Lung (tissue), 12 donors: Measurements from ENCODE around the gene GRID1. TPM values are rescaled to one million over a fixed set of nuclear protein-coding genes. Genes with fewer than 3 reads are reported as not detected.

Experiments used
- ATAC-seq: fragments of 200-7000 bp; cut with Tn5 transposase; one replicate; pipeline ENCODE4 v1.9.1; 2020; ENCODE audit warnings: moderate number of reproducible peaks; ENCODE audit not compliant: insufficient read depth, low FRiP score
- DNase-seq, 3 donors: peaks; one replicate each; pipeline ENCODE4 v3.0.0-alpha.2; 2013 to 2017
- H3K27ac ChIP-seq, 2 donors: one replicate each; pipeline ENCODE4 v1.5.1; 2013; ENCODE audit warnings: mild to moderate bottlenecking in 2 of 2, moderate library complexity in 2 of 2, control low read depth in 1 of 2, inconsistent platforms in 1 of 2, low read depth in 1 of 2, low read length in 1 of 2
- H3K27me3 ChIP-seq, 3 donors: one replicate each; pipeline ENCODE4 v1.5.1; 2013; ENCODE audit warnings: low read length in 2 of 3; ENCODE audit not compliant: control insufficient read depth in 3 of 3, insufficient read depth in 3 of 3
- H3K36me3 ChIP-seq, 4 donors: one replicate each; pipeline ENCODE4 v1.5.1; 2013; ENCODE audit warnings: low read length in 4 of 4, mild to moderate bottlenecking in 1 of 4, moderate library complexity in 1 of 4; ENCODE audit not compliant: control insufficient read depth in 4 of 4, insufficient read depth in 4 of 4
- H3K4me1 ChIP-seq, 5 donors: one replicate each; pipeline ENCODE4 v1.5.1; 2013; ENCODE audit warnings: low read length in 5 of 5, mild to moderate bottlenecking in 2 of 5, moderate library complexity in 1 of 5; ENCODE audit not compliant: control insufficient read depth in 5 of 5, insufficient read depth in 5 of 5
- H3K4me3 ChIP-seq: one replicate; pipeline ENCODE4 v1.5.1; 2013; ENCODE audit warnings: mild to moderate bottlenecking, control low read depth, moderate library complexity
- H3K9ac ChIP-seq, 2 donors: one replicate each; pipeline ENCODE4 v1.5.1; 2013; ENCODE audit warnings: low read length in 2 of 2, control low read depth in 1 of 2; ENCODE audit not compliant: insufficient read depth in 1 of 2
- H3K9me3 ChIP-seq, 4 donors: one replicate each; pipeline ENCODE4 v1.5.1; 2013; ENCODE audit warnings: low read length in 3 of 4, mild to moderate bottlenecking in 1 of 4, moderate library complexity in 1 of 4; ENCODE audit not compliant: control insufficient read depth in 4 of 4, insufficient read depth in 3 of 4
- WGBS, 2 donors: extraction: QIAGEN DNeasy Blood & Tissue Kit; methylation state at CpG; one replicate each; pipeline ENCODE4 v1.1.7; 2013; 5-methylcytosine and 5-hydroxymethylcytosine counted together
- polyA plus RNA-seq, 2 donors: library from polyadenylated mRNA; stranded (reverse); fragments of 200-250 nt; gene quantifications; one replicate each; pipeline ENCODE4 v1.2.1, GENCODE V29; 2013
- total RNA-seq, 2 donors: library from RNA; depleted of rRNA in 1 of 2; stranded (reverse); fragments of >200 nt in 1 of 2; gene quantifications; one replicate each; pipeline ENCODE4 v1.2.1, GENCODE V29; 2014 to 2021
- TF ChIP-seq, protein P1 (sequence below): IDR thresholded peaks from 2 replicates; pipeline ENCODE4 v1.5.1; 2012; ENCODE audit warnings: mild to moderate bottlenecking; ENCODE audit errors: control extremely low read depth, extremely low read depth
- donor health status: control.
- donor health status: control.
- donor health status: Bipolar disorder and iron deficiency.
- donor health status: healthy.
- donor health status: DM: yes; HTN: yes; CAD: no.

GRID1 gene
- total and polyA plus RNA-seq, 4 donors = 1.1 to 3.6 (median 2.2) TPM

DNA sequence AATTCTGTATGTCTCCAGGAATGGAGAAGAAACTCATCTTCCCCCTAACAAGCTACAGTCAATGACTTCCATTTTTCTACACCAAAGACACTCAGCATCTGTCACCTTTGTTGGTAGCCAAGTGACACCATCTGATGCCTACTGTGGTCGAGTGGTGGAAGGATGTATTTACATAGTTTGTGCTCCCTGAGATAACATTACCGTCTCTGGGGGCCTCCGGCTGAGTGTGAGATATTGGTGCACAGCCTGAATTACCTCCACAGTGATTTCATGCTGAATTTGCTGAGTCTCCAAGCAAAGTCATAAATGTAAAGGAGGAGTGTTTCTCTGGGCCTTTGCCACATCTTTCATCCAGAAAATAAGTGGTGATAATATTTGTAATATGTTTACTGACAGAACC lies 114.0 kb downstream of the GRID1 start:
- Histone ChIP-seq H3K4me1 (no peaks in the 10 kb centered on the region), H3K27me3 (peaks cover 0 to 3% (median 0%) of the 10 kb centered on the region in 3 donors), H3K9me3 (peaks cover 0 to 5% (median 0%) of the 10 kb centered on the region in 4 donors), H3K4me3 (no peak overlapping the region), H3K9ac (no peak overlapping the region), H3K27ac (no peak overlapping the region), H3K36me3 (no peaks in the 10 kb centered on the region)
- TF ChIP-seq, protein P1, sequence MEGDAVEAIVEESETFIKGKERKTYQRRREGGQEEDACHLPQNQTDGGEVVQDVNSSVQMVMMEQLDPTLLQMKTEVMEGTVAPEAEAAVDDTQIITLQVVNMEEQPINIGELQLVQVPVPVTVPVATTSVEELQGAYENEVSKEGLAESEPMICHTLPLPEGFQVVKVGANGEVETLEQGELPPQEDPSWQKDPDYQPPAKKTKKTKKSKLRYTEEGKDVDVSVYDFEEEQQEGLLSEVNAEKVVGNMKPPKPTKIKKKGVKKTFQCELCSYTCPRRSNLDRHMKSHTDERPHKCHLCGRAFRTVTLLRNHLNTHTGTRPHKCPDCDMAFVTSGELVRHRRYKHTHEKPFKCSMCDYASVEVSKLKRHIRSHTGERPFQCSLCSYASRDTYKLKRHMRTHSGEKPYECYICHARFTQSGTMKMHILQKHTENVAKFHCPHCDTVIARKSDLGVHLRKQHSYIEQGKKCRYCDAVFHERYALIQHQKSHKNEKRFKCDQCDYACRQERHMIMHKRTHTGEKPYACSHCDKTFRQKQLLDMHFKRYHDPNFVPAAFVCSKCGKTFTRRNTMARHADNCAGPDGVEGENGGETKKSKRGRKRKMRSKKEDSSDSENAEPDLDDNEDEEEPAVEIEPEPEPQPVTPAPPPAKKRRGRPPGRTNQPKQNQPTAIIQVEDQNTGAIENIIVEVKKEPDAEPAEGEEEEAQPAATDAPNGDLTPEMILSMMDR = no peak
- DNase-seq = no peak
- no peak for ATAC-seq
- 47 to 55% methylated on average over 3 of the region's 3 CpGs for WGBS, 2 donors

DNA sequence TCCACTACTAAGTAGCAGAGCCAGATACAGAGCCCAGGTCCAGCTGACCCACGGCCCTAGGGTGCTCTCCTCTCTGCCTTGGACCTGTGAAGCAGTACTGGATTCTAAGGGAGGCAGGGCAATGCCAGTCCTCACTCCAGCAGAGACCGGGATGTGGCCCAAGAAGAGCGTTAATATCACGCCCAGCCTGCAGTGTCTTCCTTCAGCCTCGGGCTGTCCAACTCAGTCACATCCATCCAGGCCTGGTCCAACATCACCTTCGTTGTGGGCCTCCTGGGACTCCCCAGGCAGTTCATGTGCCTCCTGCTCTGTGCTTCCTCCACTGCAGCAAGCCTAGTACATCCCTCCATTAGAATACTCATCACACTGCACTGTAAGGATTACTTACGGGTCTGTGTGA lies 114.5 kb downstream of the GRID1 start:
- Histone ChIP-seq H3K27me3 (no peaks in the 10 kb centered on the region), H3K36me3 (no peaks in the 10 kb centered on the region), H3K27ac (no peak overlapping the region), H3K9ac (no peak overlapping the region), H3K4me3 (no peak overlapping the region), H3K4me1 (no peaks in the 10 kb centered on the region), H3K9me3 (peaks cover 0 to 5% (median 0%) of the 10 kb centered on the region in 4 donors)
- DNase-seq = no peak
- ATAC-seq = no peak
- TF ChIP-seq, protein P1 = no peak
- WGBS, 2 donors = 72 to 88% methylated on average over 7 of the region's 7 CpGs

DNA sequence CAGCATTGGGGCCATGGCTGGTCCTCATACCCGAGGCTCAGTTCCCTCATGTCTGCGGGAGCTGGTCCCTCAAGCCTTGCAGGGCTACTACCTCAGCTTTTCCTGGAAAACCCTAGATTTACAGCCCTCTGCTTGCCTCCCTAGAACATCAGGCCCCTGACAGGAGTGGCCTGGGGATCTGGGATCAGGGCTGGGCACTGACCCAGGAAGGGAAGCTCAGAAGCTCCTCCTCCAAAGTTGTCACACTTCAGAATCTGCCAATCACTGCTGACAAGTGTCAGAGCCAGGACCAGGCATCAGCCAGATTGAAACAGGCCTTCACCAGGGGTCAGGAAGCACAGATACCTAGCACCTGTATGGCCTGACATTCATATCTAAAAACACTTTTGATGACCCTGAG lies 115.2 kb downstream of the GRID1 start:
- H3K9me3 ChIP-seq = peaks cover 0 to 5% (median 0%) of the 10 kb centered on the region in 4 donors
- H3K27me3 ChIP-seq = no peaks in the 10 kb centered on the region
- H3K4me3 ChIP-seq = no peak overlapping the region
- no peak overlapping the region for H3K27ac ChIP-seq
- H3K4me1 ChIP-seq = no peaks in the 10 kb centered on the region
- ATAC-seq (no peak), DNase-seq (peak in 1 of 3 donors; percentile 3)
- H3K9ac ChIP-seq = no peak overlapping the region
- H3K36me3 ChIP-seq = no peaks in the 10 kb centered on the region
- TF ChIP-seq, protein P1 = no peak
- 66 to 90% methylated on average over 2 of the region's 2 CpGs for WGBS, 2 donors

DNA sequence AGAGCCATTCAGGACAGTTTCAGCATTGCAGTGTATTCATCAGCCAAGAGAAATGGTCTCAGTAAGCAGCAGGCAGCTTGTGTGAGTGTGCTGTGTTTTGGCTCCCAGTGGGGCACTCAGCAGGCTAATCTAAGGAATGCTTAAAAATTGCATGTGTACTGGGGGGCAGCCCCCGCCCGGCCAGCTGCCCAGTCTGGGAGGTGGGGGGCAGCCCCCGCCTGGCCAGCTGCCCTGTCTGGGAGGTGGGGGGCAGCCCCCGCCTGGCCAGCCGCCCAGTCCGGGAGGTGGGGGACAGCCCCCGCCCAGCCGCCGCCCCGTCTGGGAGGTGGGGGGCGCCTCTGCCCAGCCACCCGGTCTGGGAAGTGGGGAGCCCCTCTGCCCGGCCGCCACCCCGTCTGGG lies 116.2 kb downstream of the GRID1 start:
- no peak for ATAC-seq
- Histone ChIP-seq H3K4me3 (no peak overlapping the region), H3K27ac (no peak overlapping the region), H3K27me3 (no peaks in the 10 kb centered on the region), H3K9me3 (peaks cover 0 to 5% (median 0%) of the 10 kb centered on the region in 4 donors), H3K36me3 (no peaks in the 10 kb centered on the region), H3K4me1 (no peaks in the 10 kb centered on the region), H3K9ac (no peak overlapping the region)
- WGBS, 2 donors = 92 to 95% methylated on average over 14 to 15 of the region's 15 CpGs
- DNase-seq = peak in 1 of 3 donors; percentile 11
- TF ChIP-seq, protein P1 = no peak
